Panc1 (cell line): Measurements from ENCODE around the gene ASAP2.

Source experiments
- CTCF ChIP-seq: fragments of 450-650 bp; IDR thresholded peaks from 2 replicates; pipeline ENCODE4 v1.5.1; 2017; ENCODE audit warnings: mild to moderate bottlenecking
- POLR2AphosphoS5 ChIP-seq: IDR thresholded peaks from 2 replicates; pipeline ENCODE4 v1.6.1; 2012; ENCODE audit warnings: mild to moderate bottlenecking, low read depth, low read length, moderate library complexity
- SIN3A ChIP-seq: IDR thresholded peaks from 2 replicates; pipeline ENCODE4 v1.6.1; 2012; ENCODE audit warnings: low read depth, mild to moderate bottlenecking, low read length, moderate library complexity, borderline replicate concordance; ENCODE audit not compliant: insufficient read depth
- TCF7L2 ChIP-seq: IDR thresholded peaks from 2 replicates; pipeline ENCODE4 v1.6.1; 2011; ENCODE audit warnings: mild to moderate bottlenecking, low read depth, low read length, inconsistent platforms
- TF ChIP-seq, protein P1 (sequence below), 2 experiments: IDR thresholded peaks; 2 replicates each; pipeline ENCODE4 v1.6.1; 2011 to 2012; ENCODE audit warnings: low read depth in 2 of 2, control low read depth in 1 of 2, low read length in 1 of 2, mild to moderate bottlenecking in 1 of 2, moderate library complexity in 1 of 2; ENCODE audit not compliant: insufficient read depth in 1 of 2

DNA sequence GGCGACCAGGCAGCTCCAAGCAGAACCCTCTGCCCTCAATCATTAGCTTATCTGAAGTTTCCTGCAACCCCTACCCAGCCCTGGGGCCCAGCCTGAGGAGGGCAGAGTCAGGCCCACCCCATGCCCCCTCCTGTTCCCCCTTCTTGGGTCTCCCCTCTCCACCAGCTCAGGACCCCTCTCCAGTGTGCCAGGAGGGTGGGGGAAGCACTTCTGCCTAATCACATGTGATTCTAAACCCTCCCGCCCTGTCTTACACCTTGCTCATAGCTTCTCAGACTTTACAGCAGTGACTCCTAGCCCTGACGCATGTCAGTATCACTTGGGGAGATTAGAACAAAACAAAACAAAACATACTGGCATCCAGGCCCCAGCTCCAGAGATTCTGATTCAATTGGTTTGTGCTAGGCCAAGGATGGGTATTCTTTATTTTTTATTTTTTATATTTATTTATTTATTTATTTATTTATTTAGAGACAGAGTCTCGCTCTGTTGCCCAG lies 42.5 kb upstream of the ASAP2 start:
- TF ChIP-seq CTCF = no peak
- no peak for TF ChIP-seq SIN3A
- no peak for TF ChIP-seq POLR2AphosphoS5
- no peak for TF ChIP-seq TCF7L2
- TF ChIP-seq, protein P1, sequence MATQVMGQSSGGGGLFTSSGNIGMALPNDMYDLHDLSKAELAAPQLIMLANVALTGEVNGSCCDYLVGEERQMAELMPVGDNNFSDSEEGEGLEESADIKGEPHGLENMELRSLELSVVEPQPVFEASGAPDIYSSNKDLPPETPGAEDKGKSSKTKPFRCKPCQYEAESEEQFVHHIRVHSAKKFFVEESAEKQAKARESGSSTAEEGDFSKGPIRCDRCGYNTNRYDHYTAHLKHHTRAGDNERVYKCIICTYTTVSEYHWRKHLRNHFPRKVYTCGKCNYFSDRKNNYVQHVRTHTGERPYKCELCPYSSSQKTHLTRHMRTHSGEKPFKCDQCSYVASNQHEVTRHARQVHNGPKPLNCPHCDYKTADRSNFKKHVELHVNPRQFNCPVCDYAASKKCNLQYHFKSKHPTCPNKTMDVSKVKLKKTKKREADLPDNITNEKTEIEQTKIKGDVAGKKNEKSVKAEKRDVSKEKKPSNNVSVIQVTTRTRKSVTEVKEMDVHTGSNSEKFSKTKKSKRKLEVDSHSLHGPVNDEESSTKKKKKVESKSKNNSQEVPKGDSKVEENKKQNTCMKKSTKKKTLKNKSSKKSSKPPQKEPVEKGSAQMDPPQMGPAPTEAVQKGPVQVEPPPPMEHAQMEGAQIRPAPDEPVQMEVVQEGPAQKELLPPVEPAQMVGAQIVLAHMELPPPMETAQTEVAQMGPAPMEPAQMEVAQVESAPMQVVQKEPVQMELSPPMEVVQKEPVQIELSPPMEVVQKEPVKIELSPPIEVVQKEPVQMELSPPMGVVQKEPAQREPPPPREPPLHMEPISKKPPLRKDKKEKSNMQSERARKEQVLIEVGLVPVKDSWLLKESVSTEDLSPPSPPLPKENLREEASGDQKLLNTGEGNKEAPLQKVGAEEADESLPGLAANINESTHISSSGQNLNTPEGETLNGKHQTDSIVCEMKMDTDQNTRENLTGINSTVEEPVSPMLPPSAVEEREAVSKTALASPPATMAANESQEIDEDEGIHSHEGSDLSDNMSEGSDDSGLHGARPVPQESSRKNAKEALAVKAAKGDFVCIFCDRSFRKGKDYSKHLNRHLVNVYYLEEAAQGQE (IDR thresholded peaks at IDR 0.05; ENCODE audit: insufficient read depth in 1 of 2, low read depth in 2 of 2, low read length in 1 of 2) = no peak
